CD4-positive, alpha-beta T cell treated with Interleukin-21 for 1 hour (primary cell): ENCODE results near the gene PIGS.
"Not testable (repeated sequence)": the region's sequence is repeated elsewhere in the genome, so short reads cannot be mapped to it uniquely, and the experiment has no call there.

Source experiments
- DNase-seq: peaks from one replicate; pipeline ENCODE4 v3.0.0-alpha.2; 2020

The PIGS gene

GRCh38 chr17:28578246-28579195 is 7.2 kb upstream of the PIGS start:
- no peak for DNase-seq

GRCh38 chr17:28577466-28577824 is 6.1 kb upstream of the PIGS start:
- DNase-seq, result no peak

DNA sequence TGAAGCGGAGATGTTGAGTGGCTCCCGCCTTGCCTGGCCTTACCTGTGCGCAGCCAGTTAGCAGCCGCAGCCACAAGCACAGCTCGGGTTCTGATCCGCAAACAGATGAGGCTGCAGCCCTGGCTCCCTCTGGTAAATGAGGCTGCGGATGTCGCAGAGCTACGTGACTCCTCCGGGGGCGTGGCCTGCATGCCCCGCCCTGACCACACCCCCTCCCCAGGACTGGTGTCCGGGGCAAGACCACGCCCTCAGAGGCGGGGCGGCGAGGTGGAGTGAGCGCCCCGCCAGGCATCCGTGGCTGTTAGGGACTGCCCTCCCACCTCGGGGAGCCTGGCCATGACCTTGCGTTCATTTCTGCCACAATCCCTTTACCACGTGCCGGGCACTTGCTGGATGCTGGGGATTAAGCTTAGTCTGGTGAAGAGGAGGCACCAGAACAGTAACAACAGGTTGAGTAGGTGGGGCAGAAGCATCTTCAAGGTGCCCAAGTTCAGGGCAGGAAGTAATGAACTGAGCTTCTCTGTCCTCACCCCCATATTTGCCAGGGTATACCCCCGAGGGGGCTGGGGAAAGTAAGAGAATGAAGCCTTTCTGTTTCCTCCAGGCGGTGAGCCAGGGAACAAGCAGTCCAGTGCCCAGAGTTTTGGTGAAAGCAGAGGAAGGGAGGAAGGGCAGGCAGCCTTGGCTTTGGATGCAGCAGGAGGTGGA is 5.6 kb upstream of the PIGS start, which contains the start of gene ALDOC:
TSS of gene ALDOC (minus strand) at position 138 of the 708 bp plus-strand sequence. CDS start 1,363 bp downstream, outside the sequence.
- DNase-seq, result peak; percentile 98

DNA sequence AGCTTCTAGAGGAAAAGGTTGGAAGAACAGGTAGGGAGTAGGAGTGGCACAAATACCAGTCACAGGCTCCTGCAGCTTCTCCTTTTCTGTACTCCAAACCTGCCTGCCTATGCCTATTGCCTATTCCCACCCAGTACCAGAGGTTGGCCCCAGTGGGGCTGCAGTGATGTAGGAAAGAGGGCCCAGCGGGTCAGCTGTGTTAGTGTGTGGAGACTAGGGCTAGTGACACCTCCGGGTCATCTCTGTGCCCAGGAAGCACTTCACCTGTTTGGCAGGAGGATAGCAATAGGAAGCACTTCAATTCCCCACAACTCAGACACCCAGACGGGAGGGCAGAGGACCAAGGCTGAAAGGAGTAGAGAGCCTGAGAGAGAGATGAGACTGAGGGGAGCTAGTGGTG is 4.7 kb upstream of the PIGS start:
- DNase-seq, result not testable (repeated sequence)

DNA sequence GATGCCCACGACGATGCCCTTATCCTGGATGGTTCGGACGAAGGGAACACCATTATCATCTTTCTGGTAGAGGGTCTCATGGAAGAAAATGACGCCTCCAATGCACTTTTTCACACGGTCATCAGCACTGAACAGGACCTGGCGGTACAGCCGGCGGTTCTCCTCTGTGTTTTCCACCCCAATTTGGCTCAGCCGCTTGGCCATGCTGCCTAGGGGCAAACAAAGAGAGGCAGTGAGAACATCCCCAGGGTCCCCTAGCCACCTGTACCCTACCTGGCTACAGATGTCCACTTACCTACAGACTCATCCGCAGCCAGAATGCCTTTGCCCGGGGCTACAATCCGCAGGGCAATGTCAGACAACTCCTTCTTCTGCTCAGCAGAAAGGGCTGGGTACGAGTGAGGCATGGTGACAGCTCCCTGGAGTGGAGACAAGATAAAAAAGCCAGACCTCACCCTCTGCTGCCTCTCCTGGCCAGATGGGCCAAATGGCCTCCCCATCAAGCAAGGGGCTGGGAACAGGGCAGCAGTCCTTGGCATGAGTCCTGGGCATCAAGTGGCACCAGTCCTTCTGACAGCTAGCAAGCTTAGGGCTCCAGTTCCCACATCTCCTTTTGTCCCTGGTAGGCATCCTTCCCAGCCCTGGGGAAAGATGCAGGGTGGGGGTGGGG is 3.9 kb upstream of the PIGS start:
- no peak for DNase-seq

DNA sequence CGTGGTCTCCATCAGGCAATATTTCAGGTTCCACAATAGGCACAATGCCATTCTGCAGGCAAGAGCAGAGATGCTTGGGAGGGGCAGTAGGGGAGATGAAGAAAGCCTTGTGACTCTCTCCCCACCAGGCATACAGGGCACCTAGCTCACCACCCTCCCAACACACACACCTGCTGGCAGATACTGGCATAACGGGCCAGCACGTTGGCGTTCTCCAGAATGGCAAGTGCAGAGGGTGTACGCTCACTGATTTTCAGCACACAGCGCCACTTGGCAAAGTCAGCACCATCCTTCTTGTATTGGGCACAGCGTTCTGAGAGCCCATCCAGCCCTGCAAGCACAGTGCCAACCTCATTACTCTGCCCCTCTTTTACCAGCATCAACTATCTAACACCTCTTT is 3.2 kb upstream of the PIGS start:
- DNase-seq, result no peak

- DNase-seq, result no peak
These were observed 2.7 kb upstream of the PIGS start for GRCh38 chr17:28573966-28574480.

DNA sequence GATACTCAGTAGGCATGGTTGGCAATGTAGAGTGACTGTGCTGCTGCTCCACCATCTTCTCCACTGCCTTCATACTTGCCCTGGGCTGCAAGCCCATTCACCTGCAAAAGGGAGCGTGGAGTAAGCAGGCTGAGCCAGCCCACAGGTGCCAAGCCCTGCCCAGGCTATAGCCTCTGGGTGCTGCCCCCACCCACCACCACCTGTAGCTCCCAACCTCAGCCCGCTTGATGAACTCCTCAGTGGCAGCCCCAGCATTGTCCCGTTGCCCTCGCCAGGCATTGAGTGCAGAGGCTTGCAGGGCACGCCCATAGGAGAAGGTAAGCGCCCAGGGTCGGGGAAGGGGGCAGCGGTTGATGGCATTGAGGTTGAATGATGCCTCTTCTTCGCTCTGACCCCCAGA is 2.2 kb upstream of the PIGS start:
- no peak for DNase-seq

DNA sequence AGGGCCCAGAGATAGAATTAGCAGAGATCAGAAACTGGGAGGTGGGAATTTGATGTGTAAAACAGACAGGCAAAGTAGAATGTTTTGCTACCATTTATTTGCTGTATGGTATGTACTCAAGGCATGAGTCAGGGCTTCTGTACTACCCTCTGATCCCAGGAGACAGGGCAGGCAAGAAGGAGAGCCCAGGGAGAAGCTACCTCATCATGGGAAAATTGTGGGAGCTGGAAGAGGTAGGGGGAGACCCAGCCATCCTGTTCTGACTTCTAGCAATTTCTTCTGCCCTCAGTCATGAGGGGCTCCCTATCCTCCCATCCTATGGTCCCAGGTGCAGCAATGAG is 1.7 kb upstream of the PIGS start:
- no peak for DNase-seq

GRCh38 chr17:28572259-28573039 is 1.1 kb upstream of the PIGS start:
- DNase-seq, result no peak

- peak; percentile 55 for DNase-seq
These were observed 486 bp downstream of the PIGS start for GRCh38 chr17:28570716-28571360.

DNA sequence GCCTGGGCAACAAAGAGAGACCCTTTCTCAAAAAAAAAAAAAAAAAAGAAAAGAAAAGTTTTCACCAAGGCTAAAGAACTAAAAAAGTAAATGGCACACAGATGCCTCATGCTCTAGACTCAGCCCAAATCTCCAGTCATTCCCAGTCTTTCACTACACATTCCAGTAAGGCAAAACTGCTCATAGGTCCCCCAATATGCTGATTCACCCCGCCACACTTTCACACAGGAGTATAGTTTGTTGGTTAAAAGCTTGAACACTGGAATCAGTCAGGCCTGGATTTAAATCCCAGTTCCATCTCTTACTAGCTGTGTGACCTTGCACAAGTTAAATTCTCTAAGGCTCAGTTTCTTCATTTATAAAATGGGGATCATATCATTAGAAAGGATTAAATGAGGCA is 1.9 kb downstream of the PIGS start:
- no peak for DNase-seq

GRCh38 chr17:28567604-28568003 is 3.7 kb downstream of the PIGS start:
- DNase-seq, result no peak

DNA sequence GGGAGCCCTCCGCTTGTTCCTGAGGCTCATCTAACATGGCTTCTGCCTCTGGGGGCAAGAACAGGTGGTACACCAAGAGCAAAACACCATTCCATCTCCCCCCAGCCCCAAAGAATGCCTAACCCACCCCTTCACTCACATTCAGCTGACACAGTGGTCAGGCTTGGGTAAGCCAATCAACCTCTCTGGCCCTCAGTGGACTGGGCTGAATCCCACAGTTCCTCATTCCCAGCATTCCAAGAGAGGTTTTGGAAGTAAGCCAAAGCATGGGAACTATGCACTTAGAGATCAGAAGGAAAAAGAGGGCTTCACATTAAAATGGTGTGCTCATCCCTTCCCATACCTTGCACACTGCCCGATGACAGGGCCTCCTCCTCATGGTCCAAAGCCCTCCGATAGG is 7.8 kb downstream of the PIGS start:
- no peak for DNase-seq

DNA sequence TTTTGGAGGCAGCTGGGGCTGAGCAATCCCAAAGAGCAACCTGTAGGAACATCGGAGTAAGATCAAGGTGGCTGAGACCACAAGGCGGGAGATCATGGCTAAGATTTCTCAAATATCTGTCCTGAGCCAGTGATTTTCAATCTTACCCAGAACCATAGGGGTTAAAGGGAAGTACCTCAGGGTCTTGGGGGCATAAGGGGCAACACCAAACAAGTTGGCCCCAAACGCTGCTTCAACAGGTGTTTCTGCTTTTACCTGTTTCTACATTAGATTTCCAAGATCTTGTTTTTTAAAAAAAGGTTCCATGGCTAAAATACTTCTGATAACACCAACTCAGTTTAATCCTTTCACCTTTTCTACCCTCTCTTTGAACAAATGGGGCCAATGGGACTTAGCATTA is 16.3 kb downstream of the PIGS start:
- DNase-seq, result no peak

- no peak for DNase-seq
These were observed 16.8 kb downstream of the PIGS start for GRCh38 chr17:28554565-28554964.

GRCh38 chr17:28553000-28553505 is 18.3 kb downstream of the PIGS start:
- no peak for DNase-seq

DNA sequence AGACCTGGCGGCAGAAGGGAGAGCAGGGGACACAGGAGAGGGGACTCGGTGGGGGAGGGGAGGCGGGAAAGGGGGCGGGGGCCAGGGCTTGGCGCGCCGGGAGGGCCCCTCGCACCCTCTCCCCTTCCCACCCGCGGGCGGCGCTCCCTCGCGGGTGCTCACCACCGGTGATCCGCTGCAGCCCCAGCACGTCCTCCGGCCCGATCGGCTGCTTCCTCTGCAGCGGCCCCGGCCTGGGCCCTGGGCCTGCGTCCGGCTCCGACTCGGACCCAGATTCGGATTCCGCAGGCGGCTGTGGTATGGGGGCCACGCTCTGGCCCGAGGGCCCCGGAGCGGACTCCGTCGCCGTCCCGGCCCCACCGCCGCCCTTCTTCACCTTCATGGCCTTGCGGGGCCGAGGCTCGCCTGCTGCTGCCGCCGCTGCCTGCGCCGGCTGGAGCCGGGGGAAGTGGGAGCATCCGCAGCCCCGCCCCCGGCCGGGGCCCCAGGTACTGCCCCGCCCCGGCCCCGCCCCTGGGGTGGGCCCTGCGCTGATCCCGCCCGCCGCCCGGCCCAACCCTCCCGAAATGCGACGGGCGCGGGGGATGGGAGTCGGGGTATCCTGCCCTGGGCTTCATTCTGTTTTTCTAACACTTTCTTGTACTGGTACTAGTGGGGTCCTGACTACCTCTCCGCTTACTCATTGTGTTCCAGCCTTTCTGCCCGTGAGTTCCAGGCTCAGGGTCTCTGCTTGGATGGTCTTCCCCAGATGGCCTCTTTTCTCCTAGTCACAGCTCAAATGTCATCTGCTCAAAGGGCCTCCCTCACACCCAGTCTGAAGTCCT is 18.9 kb downstream of the PIGS start, which contains the start of gene UNC119:
TSS of gene UNC119 (minus strand) at position 449 of the 824 bp plus-strand sequence. CDS start at position 382, 67 bp downstream.
- peak; percentile 78 for DNase-seq

DNA sequence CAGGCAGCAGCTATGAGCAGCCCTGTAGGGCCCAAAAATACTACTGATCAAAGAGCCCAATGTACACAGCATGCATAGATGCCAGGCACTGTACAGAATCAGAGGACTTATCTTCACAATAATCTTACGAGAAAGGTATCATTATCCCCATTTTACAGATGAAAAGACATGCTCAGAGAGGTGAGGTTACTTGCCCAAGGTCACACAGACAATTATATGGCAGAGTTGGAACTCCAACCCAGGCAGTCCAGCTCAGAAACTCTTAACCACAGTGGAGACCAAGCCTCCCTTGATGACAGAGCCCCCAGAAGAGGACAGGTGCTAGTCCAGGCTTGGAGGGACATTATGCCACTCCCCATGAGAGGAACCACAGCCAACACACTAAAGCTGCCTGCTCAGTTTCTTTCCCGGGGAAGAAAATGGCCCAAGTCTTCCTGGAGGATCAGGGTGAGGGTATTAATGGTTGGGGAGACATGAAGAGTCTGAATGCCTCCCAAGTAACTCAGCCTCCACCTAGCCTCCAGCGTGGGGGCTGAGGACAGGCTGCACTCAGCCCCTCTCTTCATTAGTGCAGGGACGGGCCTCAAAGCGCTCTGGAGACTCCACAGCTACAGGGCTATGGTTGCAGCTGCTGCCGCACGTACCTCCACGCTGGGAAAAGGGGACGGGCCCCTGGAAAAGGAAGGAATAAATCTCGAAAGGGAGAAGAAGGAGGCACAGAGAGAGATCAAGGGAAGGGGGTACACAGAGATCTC is 19.7 kb downstream of the PIGS start:
- DNase-seq, result no peak

- DNase-seq, result no peak
These were observed 20.5 kb downstream of the PIGS start for GRCh38 chr17:28550858-28551257.
